DLD1 (cell line): ENCODE measurements around the gene CHORDC1.
"Not testable (repeated sequence)": the region's sequence is repeated elsewhere in the genome, so short reads cannot be mapped to it uniquely, and the experiment has no call there.

ENCODE experiments used
- in situ Hi-C: cut with HindIII; loops from 2 replicates; pipeline ENCODE4 v1.10.0; 2017; ENCODE audit warnings: low sequenced_read_pairs

The CHORDC1 gene

GRCh38 chr11:90218606-90219005 is 4.2 kb downstream of the CHORDC1 start:
- in situ Hi-C loops = no loop called here

DNA sequence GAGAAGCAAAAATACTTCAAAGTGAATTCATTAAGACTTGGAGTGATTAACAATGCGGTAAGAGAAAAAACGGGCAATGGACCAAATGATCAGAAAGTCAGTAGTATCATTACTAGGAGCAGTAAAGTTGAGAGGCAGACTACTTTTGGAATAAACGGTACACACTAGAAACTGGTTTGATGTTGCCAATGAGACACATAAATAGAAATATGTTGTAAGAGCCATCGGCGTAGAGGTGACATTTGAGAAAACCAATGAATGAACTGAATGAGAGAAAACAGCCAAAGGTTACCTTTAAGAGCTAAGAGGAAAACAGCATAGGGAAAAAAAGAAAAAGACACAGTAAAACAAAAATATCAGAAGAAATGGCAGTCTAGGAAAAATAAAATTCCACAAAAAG is 6.2 kb downstream of the CHORDC1 start:
- in situ Hi-C loops = no loop called here

DNA sequence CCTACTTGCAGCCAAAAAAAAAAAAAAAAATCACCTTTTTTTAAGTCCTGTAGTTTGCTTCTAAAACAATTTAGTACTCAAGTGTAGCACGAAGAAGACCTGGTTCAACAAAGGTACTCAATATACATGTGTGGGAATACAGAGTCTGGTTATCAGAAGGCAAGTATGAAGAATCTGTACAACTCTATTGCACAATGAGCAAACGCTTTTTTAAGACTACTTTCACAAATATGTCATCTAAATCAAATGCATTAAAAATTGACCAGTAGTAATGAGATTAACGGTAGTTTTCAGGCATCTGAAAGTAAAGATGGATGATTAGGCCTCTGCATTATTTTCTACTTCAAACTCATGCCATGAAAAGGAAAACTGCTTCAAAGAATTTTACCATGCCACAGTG is 9.5 kb downstream of the CHORDC1 start:
- in situ Hi-C loops = no loop called here

DNA sequence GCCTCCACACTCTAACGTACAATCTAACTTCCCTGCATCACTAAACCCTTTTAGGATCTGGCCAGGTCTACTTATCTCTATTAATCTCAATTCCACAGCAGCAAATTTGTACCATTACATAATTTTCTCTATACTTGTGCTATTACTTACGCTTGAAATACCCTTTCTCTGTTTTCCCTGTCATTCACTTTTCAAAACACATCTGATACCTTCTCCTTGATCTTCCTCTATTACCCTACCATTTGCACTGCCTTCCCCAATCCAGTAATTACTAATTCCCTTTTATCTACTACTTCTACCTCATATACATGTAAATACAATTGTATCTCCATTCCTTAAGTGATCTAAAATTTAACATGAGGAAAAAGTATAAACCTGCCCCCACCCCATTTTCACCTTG is 14.0 kb downstream of the CHORDC1 start:
- in situ Hi-C loops = no loop called here

DNA sequence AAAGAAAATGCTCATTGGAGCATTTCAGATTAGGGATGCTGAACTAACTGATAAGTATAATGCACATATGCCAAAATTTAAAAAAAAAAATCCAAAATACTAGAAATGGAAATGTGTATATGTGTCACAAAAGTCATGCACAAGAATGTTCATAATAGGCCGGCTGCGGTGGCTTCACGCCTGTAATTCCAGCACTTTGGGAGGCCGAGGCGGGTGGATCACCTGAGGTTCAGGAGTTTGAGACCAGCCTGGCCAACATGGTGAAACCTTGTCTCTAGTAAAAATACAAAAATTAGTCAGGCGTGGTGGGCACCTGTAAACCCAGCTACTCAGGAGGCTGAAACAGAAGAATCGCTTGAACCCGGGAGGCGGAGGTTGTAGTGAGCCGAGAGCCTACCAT is 14.9 kb downstream of the CHORDC1 start:
- in situ Hi-C loops = not testable (repeated sequence)

DNA sequence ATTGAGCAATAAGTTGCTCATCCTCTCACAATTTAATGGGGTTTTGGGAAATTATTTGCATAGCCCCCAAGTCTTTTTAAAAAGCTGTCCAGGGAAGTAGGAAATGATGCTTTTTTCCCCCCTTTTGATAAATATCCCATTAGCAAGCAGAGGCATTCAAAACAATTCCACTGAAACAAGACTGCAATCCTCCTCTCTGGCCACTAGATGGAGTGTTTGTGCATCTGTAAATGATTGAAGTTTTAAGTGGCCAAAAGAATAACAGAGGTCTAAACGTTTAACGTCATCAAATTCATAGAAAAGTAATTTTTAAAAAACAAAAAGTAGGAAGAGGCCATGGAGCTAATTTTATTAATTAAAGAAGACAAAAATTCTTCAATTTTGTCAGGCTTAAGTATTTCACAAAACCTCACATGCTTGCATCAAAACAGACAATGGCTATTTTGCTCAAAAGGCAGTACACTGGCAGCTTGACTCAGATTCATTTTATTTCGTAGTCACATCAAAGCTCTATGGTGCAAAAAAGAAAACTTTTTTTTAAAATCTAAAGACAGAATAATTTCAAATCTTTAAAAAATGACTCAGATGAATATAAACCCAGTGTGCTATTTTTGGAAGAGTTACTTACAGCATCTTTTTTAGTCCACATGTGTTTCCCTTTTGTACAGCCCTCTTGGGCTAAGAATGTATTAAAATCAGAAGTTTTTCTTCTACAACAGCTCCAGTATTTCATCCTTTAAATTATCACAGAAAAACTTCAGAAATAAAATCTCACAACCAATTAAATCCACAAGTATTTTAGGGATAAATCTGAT is 17.8 kb downstream of the CHORDC1 start:
- in situ Hi-C loops = no loop called here

DNA sequence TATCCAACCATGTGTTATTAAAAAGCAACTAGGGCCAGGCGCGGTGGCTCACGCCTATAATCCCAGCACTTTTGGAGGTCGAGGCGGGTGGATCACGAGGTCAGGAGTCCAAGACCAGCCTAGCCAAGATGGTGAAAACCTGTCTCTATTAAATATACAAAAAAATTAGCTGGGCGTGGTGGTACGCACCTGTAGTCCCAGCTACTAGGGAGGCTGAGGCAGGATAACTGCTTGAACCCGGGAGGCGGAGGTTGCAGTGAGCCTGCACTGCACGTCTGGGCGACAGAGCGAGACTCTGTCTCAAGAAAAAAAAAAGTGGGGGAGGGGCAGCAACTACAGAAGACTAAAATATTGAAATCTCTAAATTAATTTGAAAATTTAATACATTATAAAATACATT is 18.4 kb downstream of the CHORDC1 start:
- in situ Hi-C loops = no loop called here

GRCh38 chr11:90202342-90202741 is 20.5 kb downstream of the CHORDC1 start:
- in situ Hi-C loops = no loop called here

GRCh38 chr11:90197377-90197776 is 25.5 kb downstream of the CHORDC1 start:
- in situ Hi-C loops = no loop called here

DNA sequence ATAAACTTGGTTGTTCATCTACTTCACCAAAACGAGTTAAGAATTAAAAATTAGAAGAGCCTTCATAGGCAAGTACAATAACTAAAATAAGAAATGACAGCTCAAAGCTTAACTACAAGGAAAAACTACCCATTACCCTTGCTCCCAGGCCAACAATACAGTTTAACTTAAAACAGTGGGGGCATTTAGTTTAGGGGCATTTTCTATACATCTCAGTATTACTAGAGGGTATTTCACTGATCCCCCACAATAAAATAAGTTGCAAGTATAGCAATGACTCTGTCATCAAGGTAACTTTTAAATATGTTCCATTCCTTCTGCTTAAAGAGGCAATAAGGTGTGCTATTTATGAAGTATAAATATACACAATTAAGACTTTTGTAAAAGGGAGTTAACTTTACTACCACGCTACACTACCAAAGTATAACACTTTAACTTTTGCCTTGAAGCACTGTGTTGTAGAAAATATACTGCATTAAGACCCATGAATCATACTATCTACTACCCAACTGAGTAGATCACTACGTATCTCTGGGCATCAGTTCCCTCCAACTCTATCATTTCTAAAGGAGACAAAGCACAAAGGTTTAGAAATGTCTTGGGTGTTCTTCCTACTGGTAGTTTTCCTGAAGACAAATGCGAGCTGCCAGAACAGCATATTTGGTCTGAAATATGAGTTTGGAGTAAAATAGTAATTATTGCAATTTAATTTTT is 29.8 kb downstream of the CHORDC1 start:
- in situ Hi-C loops = no loop called here

- in situ Hi-C loops = no loop called here
Measured at GRCh38 chr11:90189011-90189410, 33.8 kb downstream of the CHORDC1 start.

GRCh38 chr11:90187839-90188238 is 35.0 kb downstream of the CHORDC1 start:
- in situ Hi-C loops = no loop called here

DNA sequence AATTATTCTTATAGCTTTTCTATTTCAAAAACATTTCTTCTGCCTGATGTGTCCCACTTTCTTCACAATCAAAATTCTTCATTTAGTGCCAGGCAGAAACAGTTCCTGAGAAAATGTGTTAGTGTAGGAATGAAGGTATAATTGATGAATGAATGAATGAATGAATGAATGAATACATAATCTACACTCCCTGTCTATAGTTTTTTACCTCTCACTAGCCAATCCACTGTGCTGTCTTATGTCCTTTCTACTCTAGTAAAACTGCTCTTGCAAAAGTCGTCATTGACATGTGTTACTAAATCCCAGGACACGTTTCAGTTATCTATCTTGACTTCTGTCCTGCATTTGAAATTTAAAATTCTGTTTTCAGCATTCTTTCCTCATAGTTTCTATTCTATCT is 42.9 kb downstream of the CHORDC1 start:
- in situ Hi-C loops = no loop called here

DNA sequence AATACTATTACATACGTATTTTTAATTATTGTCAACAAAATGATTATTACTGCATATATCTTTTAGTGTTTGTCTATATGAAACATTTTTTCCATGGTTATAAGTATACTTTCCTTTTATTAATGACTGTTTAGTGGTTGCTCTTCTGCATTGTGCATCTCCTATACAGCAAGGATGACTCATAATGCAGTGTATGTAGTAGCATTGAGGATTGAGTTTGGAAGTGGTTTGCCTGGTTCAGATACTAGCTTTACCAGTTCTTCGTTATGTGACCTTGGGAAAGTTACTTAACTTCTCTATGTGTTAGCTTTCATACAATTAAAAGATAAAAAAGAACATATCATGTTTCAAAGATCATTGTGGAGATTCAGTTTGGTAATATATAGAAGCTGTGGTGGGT is 44.1 kb downstream of the CHORDC1 start:
- in situ Hi-C loops = no loop called here

- in situ Hi-C loops = no loop called here
Measured at GRCh38 chr11:90176069-90176468, 46.8 kb downstream of the CHORDC1 start.

- in situ Hi-C loops = no loop called here
Measured at GRCh38 chr11:90171359-90171758, 51.5 kb downstream of the CHORDC1 start.

- in situ Hi-C loops = no loop called here
Measured at GRCh38 chr11:90168571-90168970, 54.3 kb downstream of the CHORDC1 start.

DNA sequence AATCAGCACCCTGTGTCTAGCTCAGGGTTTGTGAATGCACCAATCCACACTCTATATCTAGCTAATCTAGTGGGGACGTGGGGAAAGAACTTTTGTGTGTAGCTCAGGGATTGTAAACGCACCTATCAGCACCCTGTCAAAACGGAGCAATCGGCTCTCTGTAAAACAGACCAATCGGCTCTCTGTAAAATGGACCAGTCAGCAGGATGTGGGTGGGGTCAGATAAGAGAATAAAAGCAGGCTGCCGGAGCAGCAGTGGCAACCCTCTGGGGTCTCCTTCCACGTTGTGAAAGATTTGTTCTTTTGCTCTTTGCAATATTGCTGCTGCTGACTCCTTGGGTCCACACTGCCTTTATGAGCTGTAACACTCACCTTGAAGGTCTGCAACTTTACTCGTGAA is 55.1 kb downstream of the CHORDC1 start:
- in situ Hi-C loops = not testable (repeated sequence)

DNA sequence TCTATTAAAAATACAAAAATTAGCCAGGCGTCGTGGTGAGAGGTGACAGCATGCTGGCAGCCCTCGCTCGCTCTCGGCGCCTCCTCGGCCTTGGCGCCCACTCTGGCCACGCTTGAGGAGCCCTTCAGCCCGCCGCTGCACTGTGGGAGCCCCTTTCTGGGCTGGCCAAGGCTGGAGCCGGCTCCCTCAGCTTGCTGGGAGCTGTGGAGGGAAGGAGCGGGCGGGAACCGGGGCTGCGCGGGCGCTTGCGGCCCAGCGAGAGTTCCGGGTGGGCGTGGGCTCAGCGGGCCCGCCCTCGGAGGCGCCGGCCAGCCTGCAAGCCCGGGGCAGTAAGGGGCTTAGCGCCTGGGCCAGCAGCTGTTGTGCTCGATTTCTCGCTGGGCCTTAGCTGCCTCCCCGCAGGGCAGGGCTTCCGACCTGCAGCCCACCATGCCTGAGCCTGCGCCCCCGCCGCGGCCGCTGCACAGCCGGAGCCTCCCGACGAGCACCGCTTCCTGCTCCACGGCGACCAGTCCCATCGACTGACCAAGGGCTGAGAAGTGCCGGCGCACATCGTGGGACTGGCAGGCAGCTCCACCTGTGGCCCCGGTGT is 55.8 kb downstream of the CHORDC1 start:
- in situ Hi-C loops = not testable (repeated sequence)
